ENCODE measurements around the gene PDE7B.

DNA sequence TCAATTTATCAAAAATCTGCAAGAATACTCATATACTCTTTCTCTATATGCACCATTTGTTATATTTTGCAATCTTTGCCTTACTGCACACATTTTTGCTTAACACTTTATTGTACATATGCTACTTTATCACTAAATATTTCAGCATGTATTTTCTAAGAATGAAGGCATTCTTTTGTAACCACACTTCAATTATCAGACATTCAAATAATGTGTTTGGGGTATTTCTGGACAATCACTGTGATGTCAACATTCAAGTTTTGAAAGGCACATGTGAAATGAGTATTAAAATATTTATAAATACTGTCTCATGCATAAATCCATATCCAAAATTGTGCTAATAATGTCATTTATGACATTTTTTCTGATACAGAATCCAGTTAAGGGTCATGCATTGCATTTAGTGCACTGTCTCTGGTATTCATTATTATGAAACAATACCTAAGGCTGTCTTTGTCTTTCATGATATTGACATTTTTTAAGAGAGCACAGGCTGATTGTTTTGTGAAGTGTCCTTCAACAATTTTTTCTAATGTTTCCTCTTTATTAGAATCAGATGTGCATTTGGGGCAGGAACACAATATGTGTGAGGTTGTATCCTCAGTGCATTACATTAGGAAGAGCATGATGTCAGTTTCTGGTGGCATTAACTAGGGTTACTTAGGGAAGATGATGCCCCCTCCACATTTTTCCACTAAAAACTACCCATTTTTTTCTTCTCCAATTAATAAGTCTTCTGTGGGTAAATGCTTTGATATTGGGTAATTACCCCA lies 292.9 kb downstream of the PDE7B start:
- TF ChIP-seq CTCF (IDR thresholded peaks at IDR 0.05 in 8 of 11, conservative IDR thresholded peaks at IDR 0.05 in 3 of 11): no peak
- no peak for TF ChIP-seq POLR2A (IDR thresholded peaks at IDR 0.05)
- TF ChIP-seq POLR2AphosphoS5 (IDR thresholded peaks at IDR 0.05): no peak
